OCI-LY1 (cell line): ENCODE data around the gene PTGFRN.

Experiments used
- CTCF ChIP-seq: fragments of 200-600 bp; sonication (generic), shearing (Covaris generic); IDR thresholded peaks from 2 replicates; pipeline ENCODE4 v1.5.1; 2017; ENCODE audit warnings: mild to moderate bottlenecking, antibody characterized with exemption, low read length, moderate library complexity, mixed read lengths
- EZH2 ChIP-seq: fragments of 200-600 bp; sonication (generic), shearing (Covaris generic); IDR thresholded peaks from 2 replicates; pipeline ENCODE4 v1.8.0; 2017; ENCODE audit warnings: borderline replicate concordance, mixed run types, mild to moderate bottlenecking, antibody characterized with exemption, low read length, moderate library complexity, mixed read lengths

- TF ChIP-seq CTCF (no peak), EZH2 (no peak)
These were observed 40.1 kb upstream of the PTGFRN start for GRCh38 chr1:116869611-116870010.
